Calu3 (cell line): ENCODE results near the gene ZAR1L. TPM values are rescaled to one million over a fixed set of nuclear protein-coding genes. Genes with fewer than 3 reads are reported as not detected.

Source experiments
- BruUV-seq: library from RNA; stranded (reverse); fragments of 400-500 nt; replicated peaks from 2 replicates; lab custom pipeline; 2021; lab: Mats Ljungman, UMichigan
- CTCF ChIA-PET: fragments of 300-600 bp; sonication (Branson Sonifier 250); formaldehyde crosslinking; loops from one replicate; lab custom pipeline; 2022; ENCODE audit warnings: antibody characterized with exemption; lab: Charles Lee
- DNase-seq: peaks from one replicate; pipeline ENCODE4 v3.0.0; 2022
- H3K27ac Mint-ChIP-seq: one replicate; pipeline ENCODE4 v1.8.0; 2022; ENCODE audit warnings: mixed read lengths; ENCODE audit not compliant: unreplicated experiment
- H3K27me3 Mint-ChIP-seq: one replicate; pipeline ENCODE4 v1.8.0; 2022; ENCODE audit warnings: mixed read lengths; ENCODE audit not compliant: unreplicated experiment
- H3K36me3 Mint-ChIP-seq: one replicate; pipeline ENCODE4 v1.8.0; 2022; ENCODE audit warnings: mild to moderate bottlenecking, moderate library complexity, mixed read lengths; ENCODE audit not compliant: insufficient read depth, unreplicated experiment
- H3K4me1 Mint-ChIP-seq: one replicate; pipeline ENCODE4 v1.8.0; 2022; ENCODE audit warnings: mild to moderate bottlenecking, low read depth, mixed read lengths; ENCODE audit not compliant: unreplicated experiment
- H3K4me3 Mint-ChIP-seq: one replicate; pipeline ENCODE4 v1.8.0; 2022; ENCODE audit warnings: mild to moderate bottlenecking, low read depth, moderate library complexity, mixed read lengths; ENCODE audit not compliant: unreplicated experiment
- H3K9me3 Mint-ChIP-seq: one replicate; pipeline ENCODE4 v1.8.0; 2022; ENCODE audit warnings: low read depth, mixed read lengths; ENCODE audit not compliant: unreplicated experiment
- intact Hi-C: fragments of 100-400 bp; cut with micrococcal nuclease; formaldehyde crosslinking; loops from one replicate; pipeline ENCODE4 v1.10.0; 2022; ENCODE audit not compliant: unreplicated experiment
- total RNA-seq: library from RNA; stranded (reverse); gene quantifications from 2 replicates; pipeline ENCODE4 v1.2.3, GENCODE V29; 2022
- TF ChIP-seq, protein P1 (sequence below): fragments of 200-600 bp; IDR thresholded peaks from one replicate; pipeline ENCODE4 v1.8.0; 2022; ENCODE audit warnings: antibody characterized with exemption; ENCODE audit not compliant: unreplicated experiment

The ZAR1L gene
- total RNA-seq, 1 experiment from 2014 or later, result not detected

DNA sequence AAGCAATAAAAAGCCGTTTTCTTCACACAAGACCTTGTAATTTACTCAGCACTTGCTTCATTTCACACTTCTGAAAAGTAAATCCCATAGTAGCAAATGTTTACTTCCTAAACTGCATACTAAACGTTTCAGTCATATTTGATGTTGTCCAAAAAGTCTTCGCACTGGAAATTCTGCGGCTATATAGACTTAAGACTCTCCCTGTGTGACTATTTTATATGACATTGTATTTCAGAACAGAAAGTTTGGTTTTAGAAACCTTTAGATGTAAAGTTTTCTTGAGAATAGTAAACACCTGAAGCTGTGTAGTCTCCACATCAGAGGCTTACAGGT lies 29.6 kb downstream of the ZAR1L start:
- H3K27me3 Mint-ChIP-seq, result no peaks in the 10 kb centered on the region
- CTCF ChIA-PET, result no interaction called here
- no peaks in the 10 kb centered on the region for H3K36me3 Mint-ChIP-seq
- TF ChIP-seq, protein P1, sequence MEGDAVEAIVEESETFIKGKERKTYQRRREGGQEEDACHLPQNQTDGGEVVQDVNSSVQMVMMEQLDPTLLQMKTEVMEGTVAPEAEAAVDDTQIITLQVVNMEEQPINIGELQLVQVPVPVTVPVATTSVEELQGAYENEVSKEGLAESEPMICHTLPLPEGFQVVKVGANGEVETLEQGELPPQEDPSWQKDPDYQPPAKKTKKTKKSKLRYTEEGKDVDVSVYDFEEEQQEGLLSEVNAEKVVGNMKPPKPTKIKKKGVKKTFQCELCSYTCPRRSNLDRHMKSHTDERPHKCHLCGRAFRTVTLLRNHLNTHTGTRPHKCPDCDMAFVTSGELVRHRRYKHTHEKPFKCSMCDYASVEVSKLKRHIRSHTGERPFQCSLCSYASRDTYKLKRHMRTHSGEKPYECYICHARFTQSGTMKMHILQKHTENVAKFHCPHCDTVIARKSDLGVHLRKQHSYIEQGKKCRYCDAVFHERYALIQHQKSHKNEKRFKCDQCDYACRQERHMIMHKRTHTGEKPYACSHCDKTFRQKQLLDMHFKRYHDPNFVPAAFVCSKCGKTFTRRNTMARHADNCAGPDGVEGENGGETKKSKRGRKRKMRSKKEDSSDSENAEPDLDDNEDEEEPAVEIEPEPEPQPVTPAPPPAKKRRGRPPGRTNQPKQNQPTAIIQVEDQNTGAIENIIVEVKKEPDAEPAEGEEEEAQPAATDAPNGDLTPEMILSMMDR, result no peak
- BruUV-seq, result no TSS peak
- no peak overlapping the region for H3K4me3 Mint-ChIP-seq
- no peaks in the 10 kb centered on the region for H3K9me3 Mint-ChIP-seq
- no peaks in the 10 kb centered on the region for H3K4me1 Mint-ChIP-seq
- intact Hi-C loops, result no loop called here
- no peak overlapping the region for H3K27ac Mint-ChIP-seq
- no peak for DNase-seq

DNA sequence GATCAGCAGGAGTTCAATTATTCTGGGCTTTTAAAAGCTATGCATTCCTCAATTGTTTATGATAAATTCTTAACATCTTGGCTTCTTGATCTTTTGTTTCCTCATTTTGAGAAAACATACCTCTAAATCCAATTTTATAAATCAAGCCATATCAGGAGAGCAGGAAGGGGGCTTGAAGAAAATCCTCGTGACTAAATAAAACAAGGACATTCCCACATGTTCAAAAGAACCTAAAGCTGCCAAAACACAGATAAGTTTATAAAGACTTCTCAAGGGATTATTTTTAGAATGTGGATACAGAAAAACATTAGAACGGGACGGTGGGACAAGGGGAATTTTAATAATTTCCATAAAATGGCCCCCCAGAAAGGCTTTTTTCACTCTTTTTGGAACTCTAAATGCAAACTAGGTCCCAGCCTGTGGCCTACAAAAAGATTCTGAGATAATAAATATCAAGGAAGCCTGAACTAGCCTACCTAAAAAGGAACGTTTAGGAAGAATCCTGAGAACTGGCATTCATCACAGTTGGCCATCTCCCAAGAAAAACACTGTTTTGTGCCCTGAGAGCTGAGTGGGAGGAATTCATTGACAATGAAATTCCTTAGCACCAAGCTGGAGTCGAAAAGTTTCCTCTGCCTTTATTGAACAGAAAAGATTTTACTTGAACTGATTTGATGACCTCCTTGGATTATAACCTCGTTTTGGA lies 30.1 kb downstream of the ZAR1L start:
- no peaks in the 10 kb centered on the region for H3K9me3 Mint-ChIP-seq
- no TSS peak for BruUV-seq
- no peaks in the 10 kb centered on the region for H3K27me3 Mint-ChIP-seq
- no peaks in the 10 kb centered on the region for H3K36me3 Mint-ChIP-seq
- TF ChIP-seq, protein P1, result no peak
- H3K27ac Mint-ChIP-seq, result no peak overlapping the region
- intact Hi-C loops, result no loop called here
- no peaks in the 10 kb centered on the region for H3K4me1 Mint-ChIP-seq
- CTCF ChIA-PET, result no interaction called here
- peak; percentile 13 for DNase-seq
- H3K4me3 Mint-ChIP-seq, result no peak overlapping the region

DNA sequence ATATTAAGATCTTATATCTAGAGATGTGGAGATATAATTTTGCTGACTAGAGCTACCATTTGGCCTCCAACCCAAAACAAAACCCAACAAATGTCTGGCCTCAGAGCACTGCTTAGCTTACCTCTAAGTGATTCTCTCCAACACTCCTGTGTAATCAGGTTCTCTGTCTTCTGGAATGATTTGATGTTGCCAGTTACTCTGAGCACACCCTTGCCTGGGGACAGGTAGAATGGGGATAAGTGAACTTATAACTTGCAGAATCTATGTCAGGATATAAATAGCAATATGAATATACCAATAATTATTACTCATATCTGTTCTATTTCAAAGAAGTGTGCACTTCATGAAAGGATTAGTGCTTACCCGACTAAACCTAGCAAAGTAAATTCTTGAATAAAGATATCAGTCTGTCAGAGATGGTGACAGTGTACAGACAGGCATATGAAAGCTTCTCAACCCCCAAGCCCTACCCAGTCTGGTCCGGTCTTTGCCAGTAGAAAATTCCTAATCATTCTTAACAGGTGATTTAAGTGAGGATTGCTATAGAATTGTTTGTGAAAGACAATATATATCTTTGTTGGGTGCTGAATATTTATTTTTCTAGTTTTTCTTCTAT lies 33.0 kb downstream of the ZAR1L start:
- no peaks in the 10 kb centered on the region for H3K4me1 Mint-ChIP-seq
- no peak for DNase-seq
- CTCF ChIA-PET, result interaction anchor here (1.2 kb wide), 1 partner anchor 15 kb away, joined by 3 read pairs; no protein-coding TSS in a partner anchor
- no peak overlapping the region for H3K27ac Mint-ChIP-seq
- H3K4me3 Mint-ChIP-seq, result no peak overlapping the region
- TF ChIP-seq, protein P1, result no peak
- no peaks in the 10 kb centered on the region for H3K9me3 Mint-ChIP-seq
- intact Hi-C loops, result no loop called here
- H3K36me3 Mint-ChIP-seq, result no peaks in the 10 kb centered on the region
- H3K27me3 Mint-ChIP-seq, result no peaks in the 10 kb centered on the region
- BruUV-seq, result no TSS peak

DNA sequence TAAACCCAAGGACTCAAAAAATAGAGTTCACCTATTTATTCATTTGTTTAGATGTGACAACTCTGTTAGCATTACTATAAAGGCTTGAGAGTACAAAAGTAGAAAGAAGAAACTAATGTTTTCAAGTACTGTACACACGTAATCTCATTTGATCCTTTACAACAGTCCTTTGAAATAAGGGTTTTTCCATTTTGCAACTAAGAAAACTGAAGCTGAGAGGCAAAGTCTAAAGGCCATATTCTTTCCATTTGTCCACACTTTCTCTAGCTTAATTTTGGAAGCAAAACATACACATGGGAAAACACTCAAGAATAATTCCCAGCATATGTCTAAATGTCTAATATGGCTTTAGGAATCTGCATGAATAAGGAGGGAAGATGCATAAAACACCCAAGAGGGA lies 34.1 kb downstream of the ZAR1L start:
- no peaks in the 10 kb centered on the region for H3K4me1 Mint-ChIP-seq
- no peak overlapping the region for H3K27ac Mint-ChIP-seq
- H3K9me3 Mint-ChIP-seq, result no peaks in the 10 kb centered on the region
- intact Hi-C loops, result no loop called here
- BruUV-seq, result no TSS peak
- no peaks in the 10 kb centered on the region for H3K27me3 Mint-ChIP-seq
- no peaks in the 10 kb centered on the region for H3K36me3 Mint-ChIP-seq
- TF ChIP-seq, protein P1, result no peak
- CTCF ChIA-PET, result no interaction called here
- no peak for DNase-seq
- no peak overlapping the region for H3K4me3 Mint-ChIP-seq
